Mucosa of gallbladder (tissue), 1 donor: ENCODE measurements around the gene YWHAQ. TPM values are rescaled to one million over a fixed set of nuclear protein-coding genes. Genes with fewer than 3 reads are reported as not detected.
"Not testable (repeated sequence)": the region's sequence is repeated elsewhere in the genome, so short reads cannot be mapped to it uniquely, and the experiment has no call there.

Experiments used
- DNase-seq: peaks from one replicate; pipeline ENCODE4 v3.0.0-alpha.2; 2020; ENCODE audit warnings: low spot score
- total RNA-seq: library from RNA; stranded (reverse); gene quantifications from one replicate; pipeline ENCODE4 v1.2.1, GENCODE V29; 2021
- donor health status: DM: no; HTN: no; CAD: no.

YWHAQ gene
- total RNA-seq, 1 donor from 2014 or later, result 250 TPM

- DNase-seq, result peak; percentile 18
These were observed 36.3 kb downstream of the YWHAQ start for GRCh38 chr2:9594366-9595054.

GRCh38 chr2:9593925-9594324, 36.9 kb downstream of the YWHAQ start:
- DNase-seq, result no peak

GRCh38 chr2:9592699-9593098, 38.1 kb downstream of the YWHAQ start:
- no peak for DNase-seq

GRCh38 chr2:9590641-9591040, 40.2 kb downstream of the YWHAQ start:
- no peak for DNase-seq

- DNase-seq, result no peak
These were observed 44.3 kb downstream of the YWHAQ start for GRCh38 chr2:9586465-9586864.

- DNase-seq, result no peak
These were observed 45.3 kb downstream of the YWHAQ start for GRCh38 chr2:9585486-9585885.

- DNase-seq, result not testable (repeated sequence)
These were observed 45.9 kb downstream of the YWHAQ start for GRCh38 chr2:9584902-9585301.

- DNase-seq, result no peak
These were observed 48.2 kb downstream of the YWHAQ start for GRCh38 chr2:9582624-9583023.

GRCh38 chr2:9578467-9579235, 52.1 kb downstream of the YWHAQ start:
- no peak for DNase-seq

GRCh38 chr2:9574331-9574730, 56.5 kb downstream of the YWHAQ start:
- no peak for DNase-seq

- no peak for DNase-seq
These were observed 57.0 kb downstream of the YWHAQ start for GRCh38 chr2:9573840-9574239.

- no peak for DNase-seq
These were observed 57.6 kb downstream of the YWHAQ start for GRCh38 chr2:9573013-9573720.

GRCh38 chr2:9570182-9571060, 60.4 kb downstream of the YWHAQ start:
- DNase-seq, result no peak

- DNase-seq, result peak; percentile 86
These were observed 65.2 kb downstream of the YWHAQ start for GRCh38 chr2:9565436-9566153.

- no peak for DNase-seq
These were observed 70.2 kb downstream of the YWHAQ start for GRCh38 chr2:9560628-9561027.

- DNase-seq, result no peak
These were observed 71.8 kb downstream of the YWHAQ start for GRCh38 chr2:9558948-9559381.

- DNase-seq, result no peak
These were observed 74.6 kb downstream of the YWHAQ start for GRCh38 chr2:9556121-9556743.

- DNase-seq, result peak; percentile 95
These were observed 75.3 kb downstream of the YWHAQ start, which contains the start of gene ADAM17 for GRCh38 chr2:9555297-9556120. TSS of gene ADAM17 (minus strand) at chr2:9555830. CDS start at chr2:9555605, 225 bp downstream.

- DNase-seq, result peak; percentile 41
These were observed 75.9 kb downstream of the YWHAQ start for GRCh38 chr2:9554921-9555296.
